ENCODE measurements around the gene ALOX5.
"Not testable (repeated sequence)": the region's sequence is repeated elsewhere in the genome, so short reads cannot be mapped to it uniquely, and the experiment has no call there.

The ALOX5 gene

DNA sequence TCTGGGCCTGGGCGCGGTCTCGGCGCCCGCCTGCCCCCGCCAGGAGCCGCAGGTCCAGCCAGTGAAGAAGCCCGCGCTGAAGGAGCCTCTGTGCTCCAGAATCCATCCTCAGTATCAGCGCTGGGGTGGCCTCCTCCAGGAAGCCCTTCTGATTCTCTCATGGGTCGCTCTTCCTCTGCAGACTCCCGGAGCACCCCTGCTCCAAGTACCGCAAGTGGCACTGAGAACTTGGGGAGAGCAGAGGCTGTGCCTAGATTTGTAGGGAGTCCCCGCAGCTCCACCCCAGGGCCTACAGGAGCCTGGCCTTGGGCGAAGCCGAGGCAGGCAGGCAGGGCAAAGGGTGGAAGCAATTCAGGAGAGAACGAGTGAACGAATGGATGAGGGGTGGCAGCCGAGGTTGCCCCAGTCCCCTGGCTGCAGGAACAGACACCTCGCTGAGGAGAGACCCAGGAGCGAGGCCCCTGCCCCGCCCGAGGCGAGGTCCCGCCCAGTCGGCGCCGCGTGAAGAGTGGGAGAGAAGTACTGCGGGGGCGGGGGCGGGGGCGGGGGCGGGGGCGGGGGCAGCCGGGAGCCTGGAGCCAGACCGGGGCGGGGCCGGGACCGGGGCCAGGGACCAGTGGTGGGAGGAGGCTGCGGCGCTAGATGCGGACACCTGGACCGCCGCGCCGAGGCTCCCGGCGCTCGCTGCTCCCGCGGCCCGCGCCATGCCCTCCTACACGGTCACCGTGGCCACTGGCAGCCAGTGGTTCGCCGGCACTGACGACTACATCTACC lies at the start of gene ALOX5:
ALOX5 (plus strand) TSS at position 641 of the 774 bp plus-strand sequence; CDS start at position 705, 64 bp downstream.
- no peak for DNase-seq (ENCODE audit: low read depth in 2 of 2)

DNA sequence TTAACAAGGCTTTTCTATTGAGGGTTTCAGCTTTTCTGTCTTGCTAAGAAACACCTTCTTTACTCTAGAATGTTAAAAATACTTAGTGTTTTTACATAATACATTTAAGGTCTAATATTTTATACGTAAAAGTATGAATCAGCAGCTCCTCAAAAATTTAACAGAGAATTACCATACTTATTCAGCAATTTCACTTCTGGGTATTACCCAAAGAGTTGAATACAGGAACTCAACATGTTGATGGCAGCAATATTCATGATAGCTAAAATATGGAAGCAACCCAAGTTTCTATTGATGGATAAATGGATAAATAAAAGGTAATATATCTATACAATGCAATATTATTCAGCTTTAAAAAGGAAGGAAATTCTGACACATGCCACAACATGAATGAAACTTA lies 48.9 kb upstream of the ALOX5 start:
- no peak for DNase-seq (ENCODE audit: low read depth in 2 of 2)

DNA sequence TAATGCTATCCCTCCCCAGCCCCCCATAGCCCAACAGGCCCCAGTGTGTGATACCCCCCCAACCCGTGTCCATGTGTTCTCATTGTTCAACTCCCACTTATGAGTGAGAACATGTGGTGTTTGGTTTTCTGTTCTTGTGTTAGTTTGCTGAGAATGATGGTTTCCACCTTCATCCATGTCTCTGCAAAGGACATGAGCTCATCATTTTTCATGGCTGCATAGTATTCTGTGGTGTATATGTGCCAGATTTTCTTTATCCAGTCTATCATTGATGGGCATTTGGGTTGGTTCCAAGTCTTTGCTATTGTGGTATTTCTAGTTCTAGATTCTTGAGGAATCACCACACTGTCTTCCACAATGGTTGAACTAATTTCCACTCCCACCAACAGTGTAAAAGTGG lies 47.2 kb upstream of the ALOX5 start:
- DNase-seq (ENCODE audit: low read depth in 2 of 2) = not testable (repeated sequence)

DNA sequence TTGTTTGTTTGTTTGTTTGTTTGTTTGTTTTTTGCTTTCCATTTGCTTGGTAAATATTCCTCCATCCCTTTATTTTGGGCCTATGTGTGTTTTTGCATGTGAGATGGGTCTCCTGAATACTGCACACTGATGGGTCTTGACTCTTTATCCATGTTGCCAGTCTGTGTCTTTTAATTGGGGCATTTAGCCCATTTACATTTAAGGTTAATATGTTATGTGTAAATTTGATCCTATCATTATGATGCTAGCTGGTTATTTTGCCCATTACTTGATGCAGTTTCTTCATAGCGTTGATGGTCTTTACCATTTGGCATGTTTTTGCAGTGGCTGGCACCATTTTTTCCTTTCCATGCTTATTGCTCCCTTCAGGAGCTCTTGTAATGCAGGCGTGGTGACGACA lies 42.2 kb upstream of the ALOX5 start:
- DNase-seq (ENCODE audit: low read depth in 2 of 2) = not testable (repeated sequence)

DNA sequence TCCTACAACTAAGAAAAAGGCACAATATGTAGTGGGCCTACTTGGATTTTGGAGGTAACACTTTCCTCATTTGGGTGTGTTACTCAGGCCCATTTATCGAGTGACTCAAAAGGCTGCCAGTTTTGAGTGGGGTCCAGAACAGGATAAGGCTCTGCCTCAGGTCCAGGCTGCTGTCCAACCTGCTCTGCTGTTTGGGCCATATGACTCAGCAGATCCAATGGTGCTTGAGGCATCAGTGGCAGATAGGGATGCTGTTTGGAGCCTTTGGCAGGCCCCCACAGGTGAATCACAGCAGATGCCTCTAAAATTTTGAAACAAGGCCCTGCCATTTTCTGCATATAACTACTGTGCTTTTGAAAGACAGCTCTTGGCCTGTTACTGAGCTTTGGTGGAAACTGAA lies 34.1 kb upstream of the ALOX5 start:
- DNase-seq (ENCODE audit: low read depth in 2 of 2) = no peak

DNA sequence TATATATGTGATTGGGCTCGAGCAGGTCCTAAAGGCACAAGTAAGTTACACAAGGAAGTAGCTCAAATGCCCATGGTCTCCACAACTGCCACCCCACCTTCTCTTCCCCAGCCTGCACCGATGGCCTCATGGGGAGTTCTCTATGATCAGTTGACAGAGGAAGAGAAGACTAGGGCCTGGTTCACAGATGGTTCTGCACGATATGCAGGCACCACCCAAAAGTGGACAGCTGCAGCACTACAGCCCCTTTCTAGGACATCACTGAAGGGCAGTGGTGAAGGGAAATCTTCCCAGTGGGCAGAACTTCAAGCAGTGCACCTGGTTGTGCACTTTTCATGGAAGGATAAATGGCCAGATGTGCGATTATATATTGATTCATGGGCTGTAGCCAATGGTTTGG lies 33.6 kb upstream of the ALOX5 start:
- DNase-seq (ENCODE audit: low read depth in 2 of 2) = not testable (repeated sequence)

DNA sequence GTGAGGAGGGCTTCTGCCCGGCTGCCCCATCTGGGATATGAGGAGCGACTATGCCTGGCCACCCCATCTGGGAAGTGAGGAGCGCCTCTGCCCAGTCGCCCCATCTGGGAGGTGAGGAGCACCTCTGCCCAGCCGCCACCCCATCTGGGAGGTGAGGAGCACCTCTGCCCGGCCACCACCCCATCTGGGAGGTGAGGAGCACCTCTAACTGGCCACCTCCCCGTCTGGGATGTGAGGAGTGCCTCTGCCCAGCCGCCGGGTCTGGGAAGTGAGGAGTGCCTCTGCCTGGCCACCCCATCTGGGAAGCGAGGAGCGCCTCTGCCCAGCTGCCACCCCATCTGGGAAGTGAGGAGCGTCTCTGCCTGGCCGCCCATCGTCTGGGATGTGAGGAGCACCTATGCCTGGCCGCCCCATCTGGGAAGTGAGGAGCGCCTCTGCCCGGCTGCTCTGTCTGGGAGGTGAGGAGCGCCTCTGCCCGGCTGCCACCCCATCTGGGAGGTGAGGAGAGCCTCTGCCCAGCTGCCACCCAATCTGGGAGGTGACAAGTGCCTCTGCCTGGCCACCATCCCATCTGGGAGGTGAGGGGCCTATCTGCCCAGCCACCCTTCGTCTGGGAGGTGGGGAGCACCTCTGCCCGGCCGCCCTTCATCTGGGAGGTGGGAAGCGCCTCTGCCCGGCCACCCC lies 27.2 kb upstream of the ALOX5 start:
- DNase-seq (ENCODE audit: low read depth in 2 of 2) = not testable (repeated sequence)

DNA sequence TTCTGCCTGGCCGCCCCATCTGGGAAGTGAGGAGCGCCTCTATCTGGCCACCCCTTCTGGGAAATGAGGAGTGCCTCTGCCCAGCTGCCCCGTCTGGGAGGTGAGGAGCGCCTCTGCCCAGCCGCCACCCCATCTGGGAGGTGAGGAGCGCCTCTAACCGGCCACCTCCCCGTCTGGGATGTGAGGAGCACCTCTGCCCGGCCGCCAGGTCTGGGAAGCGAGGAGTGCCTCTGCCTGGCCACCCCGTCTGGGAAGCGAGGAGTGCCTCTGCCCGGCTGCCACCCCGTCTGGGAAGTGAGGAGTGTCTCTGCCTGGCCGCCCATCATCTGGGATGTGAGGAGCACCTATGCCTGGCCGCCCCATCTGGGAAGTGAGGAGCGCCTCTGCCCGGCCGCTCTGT lies 26.6 kb upstream of the ALOX5 start:
- DNase-seq (ENCODE audit: low read depth in 2 of 2) = not testable (repeated sequence)

DNA sequence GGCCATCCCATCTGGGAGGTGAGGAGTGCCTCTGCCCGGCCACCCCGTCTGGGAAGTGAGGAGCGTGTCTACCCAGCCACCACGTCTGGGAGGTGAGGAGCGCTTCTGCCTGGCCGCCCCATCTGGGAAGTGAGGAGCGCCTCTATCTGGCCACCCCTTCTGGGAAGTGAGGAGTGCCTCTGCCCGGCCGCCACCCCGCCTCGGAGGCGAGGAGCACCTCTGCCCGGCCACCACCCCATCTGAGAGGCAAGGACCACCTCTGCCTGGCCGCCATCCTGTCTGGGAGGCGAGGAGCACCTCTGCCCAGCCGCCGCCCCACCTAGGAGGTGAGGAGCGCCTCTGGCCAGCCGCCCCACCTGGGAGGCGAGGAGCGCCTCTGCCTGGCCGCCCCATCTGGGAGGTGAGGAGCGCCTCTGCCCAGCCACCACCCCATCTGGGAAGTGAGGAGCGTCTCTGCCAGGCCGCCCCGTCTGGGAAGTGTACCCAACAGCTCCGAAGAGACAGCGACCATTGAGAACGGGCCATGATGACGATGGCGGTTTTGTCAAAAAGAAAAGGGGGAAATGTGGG lies 25.7 kb upstream of the ALOX5 start:
- DNase-seq (ENCODE audit: low read depth in 2 of 2) = not testable (repeated sequence)

DNA sequence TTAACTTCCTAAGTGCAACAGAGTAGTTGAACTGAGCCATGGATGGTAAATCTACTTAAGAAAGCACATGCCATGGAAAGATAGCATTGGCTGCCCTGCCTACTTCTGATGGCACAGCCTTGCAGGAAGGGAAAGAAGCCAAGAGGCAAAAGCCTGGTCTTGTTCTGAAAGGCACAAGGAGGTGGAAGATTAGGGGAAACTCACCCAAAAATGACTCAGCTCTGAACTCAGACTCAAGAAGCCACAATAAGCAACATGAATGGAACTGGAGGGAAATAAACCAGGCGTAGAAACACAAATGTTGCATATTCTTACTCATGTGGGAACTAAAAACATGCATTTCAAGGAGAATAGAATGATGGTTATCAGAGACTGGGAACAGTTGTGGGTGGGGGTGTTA lies 20.8 kb upstream of the ALOX5 start:
- DNase-seq (ENCODE audit: low read depth in 2 of 2) = no peak

DNA sequence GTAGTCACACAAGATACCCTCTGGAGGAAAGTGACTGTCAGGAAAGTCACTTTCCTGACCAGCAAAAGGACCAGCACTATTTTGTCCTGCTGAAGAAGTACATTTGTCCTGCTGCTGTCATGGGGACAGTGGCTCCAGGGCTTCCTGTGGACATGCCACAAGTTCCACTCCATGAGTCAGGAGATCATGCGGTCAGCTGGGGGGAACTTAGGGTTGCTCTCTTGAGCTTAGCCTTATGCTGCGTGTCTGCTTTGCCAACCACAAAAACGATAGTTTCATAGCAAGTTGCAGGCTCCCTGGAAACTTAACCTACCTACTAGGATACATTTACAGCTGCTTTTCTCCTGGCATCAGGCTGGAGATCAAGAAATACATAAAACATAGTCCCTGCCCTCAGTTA lies 19.8 kb upstream of the ALOX5 start:
- DNase-seq (ENCODE audit: low read depth in 2 of 2) = no peak

DNA sequence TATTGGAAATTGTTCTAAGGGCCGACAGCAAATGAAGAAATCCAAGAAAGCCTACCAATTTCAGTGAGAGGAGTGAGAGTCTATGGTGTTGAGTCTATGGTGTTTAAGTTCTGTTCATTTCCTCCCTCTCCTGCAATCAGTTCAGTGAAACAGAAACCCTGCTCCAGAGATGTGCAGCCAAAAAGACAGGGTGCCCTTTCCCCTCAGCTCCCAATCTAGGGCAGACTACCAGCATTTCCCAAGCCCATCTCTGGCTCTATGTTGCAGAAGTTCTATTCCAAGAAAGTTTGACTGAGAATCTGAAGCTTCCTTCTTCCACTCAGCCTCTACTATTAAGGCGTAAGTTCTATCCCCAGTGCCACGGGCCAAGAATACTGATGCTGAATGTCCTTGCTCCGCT lies 18.5 kb upstream of the ALOX5 start:
- no peak for DNase-seq (ENCODE audit: low read depth in 2 of 2)

DNA sequence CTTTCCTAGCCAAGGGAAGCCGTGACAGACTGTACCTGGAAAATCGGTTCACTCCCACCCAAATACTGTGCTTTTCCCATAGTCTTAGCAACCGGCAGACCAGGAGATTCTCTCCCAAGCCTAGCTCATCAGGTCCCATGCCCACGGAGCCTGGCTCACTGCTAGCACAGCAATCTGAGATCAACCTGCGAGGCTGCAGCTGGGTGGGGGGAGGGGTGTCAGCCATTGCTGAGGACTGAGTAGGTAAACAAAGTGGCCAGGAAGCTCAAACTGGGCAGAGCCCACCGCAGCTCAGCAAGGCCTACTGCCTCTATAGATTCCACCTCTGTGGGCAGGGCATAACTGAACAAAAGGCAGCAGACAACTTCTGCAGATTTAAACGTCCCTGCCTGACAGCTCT lies 15.1 kb upstream of the ALOX5 start:
- not testable (repeated sequence) for DNase-seq (ENCODE audit: low read depth in 2 of 2)

DNA sequence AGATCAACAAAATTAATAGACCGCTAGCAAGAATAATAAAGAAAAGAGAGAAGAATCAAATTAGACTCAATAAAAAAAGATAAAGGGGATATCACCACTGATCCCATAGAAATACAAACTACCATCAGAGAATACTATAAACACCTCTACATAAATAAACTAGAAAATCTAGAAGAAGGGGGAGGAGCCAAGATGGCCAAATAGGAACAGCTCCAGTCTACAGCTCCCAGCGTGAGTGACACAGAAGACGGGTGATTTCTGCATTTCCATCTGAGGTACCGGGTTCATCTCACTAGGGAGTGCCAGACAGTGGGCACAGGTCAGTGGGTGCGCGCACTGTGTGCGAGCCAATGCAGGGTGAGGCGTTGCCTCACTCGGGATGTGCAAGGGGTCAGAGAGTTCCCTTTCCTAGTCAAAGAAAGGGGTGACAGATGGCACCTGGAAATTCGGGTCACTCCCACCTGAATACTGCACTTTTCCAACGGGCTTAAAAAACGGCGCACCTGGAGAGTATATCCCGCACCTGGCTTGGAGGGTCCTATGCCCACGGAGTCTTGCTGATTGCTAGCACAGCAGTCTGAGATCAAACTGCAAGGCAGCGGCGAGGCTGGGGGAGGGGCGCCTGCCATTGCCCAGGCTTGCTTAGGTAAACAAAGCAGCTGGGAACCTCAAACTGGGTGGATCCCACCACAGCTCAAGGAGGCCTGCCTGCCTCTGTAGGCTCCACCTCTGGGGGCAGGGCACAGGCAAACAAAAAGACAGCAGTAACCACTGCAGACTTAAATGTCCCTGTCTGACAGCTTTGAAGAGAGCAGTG lies 11.8 kb upstream of the ALOX5 start:
- DNase-seq (ENCODE audit: low read depth in 2 of 2) = not testable (repeated sequence)

DNA sequence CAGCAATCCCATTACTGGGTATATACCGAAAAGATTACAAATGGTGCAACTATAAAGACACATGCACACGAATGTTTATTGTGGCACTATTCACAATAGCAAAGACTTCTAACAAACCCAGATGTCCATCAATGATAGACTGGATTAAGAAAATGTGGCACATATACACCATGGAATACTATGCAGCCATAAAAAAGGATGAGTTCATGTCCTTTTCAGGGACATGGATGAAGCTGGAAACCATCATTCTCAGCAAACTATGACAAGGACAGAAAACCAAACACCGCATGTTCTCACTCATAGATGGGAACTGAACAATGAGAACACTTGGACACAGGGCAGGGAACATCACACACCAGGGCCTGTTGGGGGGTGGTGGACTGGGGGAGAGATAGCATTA lies 6.4 kb upstream of the ALOX5 start:
- DNase-seq (ENCODE audit: low read depth in 2 of 2) = not testable (repeated sequence)

DNA sequence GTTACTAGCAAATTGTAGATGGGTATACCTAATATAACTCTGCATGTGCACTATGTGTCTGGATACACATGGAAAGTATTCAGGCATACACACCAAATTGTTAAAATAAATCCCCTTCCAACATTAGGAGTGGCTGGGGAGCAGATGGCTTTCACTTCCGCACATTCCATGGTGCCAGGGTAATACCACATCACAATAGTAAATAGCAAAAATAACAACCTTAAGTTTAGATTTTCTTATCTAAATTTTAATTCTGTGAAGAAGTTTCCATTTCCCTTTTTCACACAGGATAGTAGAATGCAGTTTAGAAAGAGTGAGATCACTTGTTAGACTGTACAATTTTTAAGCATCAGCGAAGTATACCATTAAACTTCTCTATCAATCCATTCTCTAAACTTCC lies 5.8 kb upstream of the ALOX5 start:
- no peak for DNase-seq (ENCODE audit: low read depth in 2 of 2)

DNA sequence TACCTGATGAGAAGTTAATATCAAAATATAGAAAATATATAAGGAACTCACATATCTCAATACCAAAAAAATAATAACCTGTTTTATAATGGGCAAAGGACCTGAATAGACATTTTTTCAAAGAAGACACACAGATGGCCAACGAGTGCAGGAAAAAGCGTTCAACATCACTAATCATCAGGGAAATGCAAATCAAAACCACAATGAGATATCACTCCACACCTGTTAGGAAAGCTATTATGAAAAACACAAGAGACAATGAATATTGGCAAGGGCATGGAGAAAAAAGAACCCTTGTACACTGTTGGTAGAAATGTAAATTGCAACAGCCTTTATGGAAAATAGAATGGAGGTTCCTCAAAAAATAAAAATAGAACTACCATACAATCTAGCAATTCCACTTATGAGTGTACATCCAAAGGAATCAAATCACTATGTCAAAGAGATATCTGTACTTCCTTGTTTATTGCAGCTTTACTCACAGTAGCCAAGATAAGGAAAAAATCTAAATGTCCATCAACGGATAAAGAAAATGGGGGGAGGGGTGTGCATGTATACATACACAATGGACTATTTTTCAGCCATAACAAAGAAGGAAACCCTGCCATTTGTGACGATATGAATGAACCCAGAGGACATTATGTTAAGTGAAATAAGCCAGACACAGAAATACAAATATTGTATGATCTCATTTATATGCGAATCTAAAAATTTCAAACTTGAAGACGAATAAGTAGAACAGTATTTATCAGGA lies 3.6 kb upstream of the ALOX5 start:
- no peak for DNase-seq (ENCODE audit: low read depth in 2 of 2)

DNA sequence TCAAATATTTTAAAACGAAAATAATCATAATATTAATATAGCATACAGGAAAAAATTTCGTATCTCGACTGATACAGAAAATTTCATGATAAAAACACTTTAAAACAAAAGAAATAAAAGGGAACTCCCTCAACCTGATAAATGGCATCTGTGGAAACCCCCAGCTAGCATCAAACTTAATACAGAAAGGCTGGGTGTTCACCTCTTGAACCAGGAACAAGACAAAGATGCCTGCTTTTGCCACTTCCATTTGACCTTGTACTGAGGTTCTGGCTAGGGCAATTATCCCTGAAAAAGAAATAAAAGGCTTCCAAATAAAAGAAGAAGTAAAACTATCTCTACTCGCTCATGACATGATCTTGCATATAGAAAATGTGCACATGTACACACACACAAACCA lies 2.5 kb upstream of the ALOX5 start:
- no peak for DNase-seq (ENCODE audit: low read depth in 2 of 2)

DNA sequence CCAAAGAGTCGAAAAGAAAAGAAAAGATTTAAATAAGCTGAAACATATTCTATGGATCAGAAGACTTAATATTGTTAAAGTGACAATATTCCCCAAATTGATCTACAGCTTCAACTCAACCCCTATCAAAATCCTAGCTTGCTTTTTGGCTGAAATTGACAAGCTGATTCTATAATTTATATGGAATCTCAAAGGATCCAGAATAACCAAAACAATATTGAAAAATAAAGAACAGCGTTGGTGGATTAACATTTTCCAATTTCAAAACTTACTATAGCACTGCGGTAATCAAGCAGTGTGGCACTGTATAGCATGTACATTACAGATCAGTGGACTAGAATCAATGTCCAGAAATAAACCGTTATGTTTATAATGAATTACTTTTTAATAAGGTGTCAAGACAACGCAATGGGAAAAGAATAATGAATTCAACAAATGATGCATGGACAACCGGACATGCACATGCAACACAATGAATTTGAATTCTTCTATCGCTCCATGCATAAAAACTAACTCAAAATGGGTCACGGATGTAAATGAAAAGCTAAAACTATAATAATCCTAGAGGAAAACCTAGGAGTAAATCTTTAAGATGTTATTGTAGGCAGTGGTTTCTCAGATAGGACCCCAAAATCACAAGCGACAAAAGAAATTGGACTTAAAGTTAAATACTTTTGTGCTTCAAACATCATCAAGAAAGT lies 1.6 kb upstream of the ALOX5 start:
- DNase-seq (ENCODE audit: low read depth in 2 of 2) = no peak

DNA sequence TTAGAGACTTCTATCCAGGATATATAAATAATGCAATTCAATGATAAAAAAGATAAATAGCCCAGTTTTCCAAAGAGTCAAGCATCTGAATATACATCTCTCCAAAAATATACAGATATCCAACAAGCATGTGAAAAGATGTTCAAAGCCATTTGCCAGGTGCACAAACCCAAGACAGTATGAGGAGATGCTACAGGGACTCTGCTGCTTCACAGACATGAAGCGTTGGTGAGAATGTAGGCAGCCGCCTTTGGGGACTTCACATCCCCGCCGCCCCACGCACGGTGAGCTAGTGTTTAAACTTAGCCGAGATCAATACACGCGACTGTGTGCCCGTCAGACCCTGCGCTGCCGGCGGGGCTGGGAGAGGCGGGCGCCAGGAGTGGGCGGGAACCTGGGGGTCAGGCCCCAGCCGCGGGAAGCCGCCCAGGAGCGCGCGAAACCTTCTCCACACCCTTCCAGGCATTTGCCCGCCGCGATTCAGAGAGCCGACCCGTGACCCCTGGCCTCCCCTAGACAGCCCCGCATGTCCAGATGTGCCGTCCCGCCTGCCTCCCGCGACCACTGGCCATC lies 927 bp upstream of the ALOX5 start:
- no peak for DNase-seq (ENCODE audit: low read depth in 2 of 2)

Measured in stimulated activated CD4-positive, alpha-beta T cell treated with anti-CD3 and anti-CD28 coated beads, Interleukin-15, amount 100 ng/mL, for 48 hours (primary cell).